OCI-LY7 (cell line): ENCODE results near the gene ADAMTS20. TPM values are rescaled to one million over a fixed set of nuclear protein-coding genes. Genes with fewer than 3 reads are reported as not detected.

Experiments
- BruUV-seq: library from RNA; stranded (reverse); fragments of 400-500 nt; replicated peaks from 2 replicates; lab custom pipeline; 2021; lab: Mats Ljungman, UMichigan
- CTCF ChIA-PET: fragments of 300-600 bp; sonication (Branson Sonifier 250); formaldehyde crosslinking; loops from one replicate; lab custom pipeline; 2022; ENCODE audit warnings: antibody characterized with exemption; ENCODE audit not compliant: unreplicated experiment; lab: Charles Lee
- POLR2A ChIA-PET: fragments of 300-600 bp; sonication (Branson Sonifier 250); formaldehyde crosslinking; loops from one replicate; lab custom pipeline; 2022; ENCODE audit warnings: antibody characterized with exemption; lab: Charles Lee
- DNase-seq: peaks from one replicate; pipeline ENCODE4 v3.0.0-alpha.2; 2015; ENCODE audit warnings: low spot score
- H2AFZ ChIP-seq: fragments of 200-600 bp; sonication (generic), shearing (Covaris generic); 2 replicates; pipeline ENCODE4 v1.6.1; 2014; ENCODE audit warnings: mild to moderate bottlenecking, antibody characterized with exemption, low read length, moderate library complexity
- H3K27ac ChIP-seq: fragments of 200-600 bp; sonication (generic); 2 replicates; pipeline ENCODE4 v1.5.1; 2014; ENCODE audit warnings: mixed run types, low read depth, mild to moderate bottlenecking, moderate library complexity, low read length, inconsistent platforms; ENCODE audit not compliant: poor library complexity, severe bottlenecking
- H3K36me3 ChIP-seq: fragments of 200-600 bp; sonication (generic); 2 replicates; pipeline ENCODE4 v1.6.1; 2014; ENCODE audit warnings: mild to moderate bottlenecking, antibody characterized with exemption, low read length, moderate library complexity, mixed read lengths; ENCODE audit not compliant: insufficient read depth
- H3K4me1 ChIP-seq: fragments of 200-600 bp; sonication (generic); 2 replicates; pipeline ENCODE4 v1.5.1; 2014; ENCODE audit warnings: mild to moderate bottlenecking, low read length; ENCODE audit not compliant: insufficient read depth, poor library complexity, severe bottlenecking
- H3K4me2 ChIP-seq: fragments of 200-600 bp; sonication (generic); 2 replicates; pipeline ENCODE4 v1.6.1; 2014; ENCODE audit warnings: mild to moderate bottlenecking, low read length
- H3K4me3 ChIP-seq: fragments of 200-600 bp; sonication (generic); 2 replicates; pipeline ENCODE4 v1.5.1; 2014; ENCODE audit warnings: mild to moderate bottlenecking, low read depth, low read length; ENCODE audit not compliant: poor library complexity, severe bottlenecking
- H3K79me2 ChIP-seq: fragments of 200-600 bp; sonication (generic); 2 replicates; pipeline ENCODE4 v1.6.1; 2016; ENCODE audit warnings: low read depth, mild to moderate bottlenecking, low read length, moderate library complexity, mixed read lengths; ENCODE audit not compliant: insufficient read depth
- H3K9me2 ChIP-seq: fragments of 200-600 bp; sonication (generic); 2 replicates; pipeline ENCODE4 v1.6.1; 2016; ENCODE audit warnings: mild to moderate bottlenecking, low read length, mixed read lengths; ENCODE audit not compliant: insufficient read depth
- H3K9me3 ChIP-seq: fragments of 200-600 bp; sonication (generic); 2 replicates; pipeline ENCODE4 v1.6.1; 2014; ENCODE audit warnings: mild to moderate bottlenecking, mixed run types, low read length, mixed read lengths
- H4K20me1 ChIP-seq: fragments of 200-600 bp; sonication (generic); 2 replicates; pipeline ENCODE4 v1.6.1; 2014; ENCODE audit warnings: mild to moderate bottlenecking, antibody characterized with exemption, low read length, moderate library complexity, mixed read lengths; ENCODE audit not compliant: insufficient read depth
- CTCF ChIP-seq: fragments of 200-600 bp; sonication (generic); conservative IDR thresholded peaks from 2 replicates; pipeline ENCODE4 v1.5.1; 2014; ENCODE audit warnings: mild to moderate bottlenecking, antibody characterized with exemption, low read length, moderate library complexity, mixed read lengths
- EZH2phosphoT487 ChIP-seq: fragments of 200-600 bp; sonication (generic); IDR thresholded peaks from 2 replicates; pipeline ENCODE4 v1.6.1; 2018; ENCODE audit warnings: low read depth, borderline replicate concordance, mild to moderate bottlenecking, mixed run types, antibody characterized with exemption, low read length, moderate library complexity, mixed read lengths
- intact Hi-C: fragments of 100-400 bp; cut with micrococcal nuclease; formaldehyde crosslinking; loops from one replicate; pipeline ENCODE4 v1.10.0; 2022; ENCODE audit not compliant: unreplicated experiment
- total RNA-seq, 2 experiments: library from RNA; depleted of rRNA in 1 of 2; stranded (reverse); fragments of >200 nt in 1 of 2; shearing (Covaris generic) in 1 of 2; gene quantifications; 2 replicates each; pipeline ENCODE4 v1.2.3, GENCODE V29; 2014 to 2022

ADAMTS20 gene
- total RNA-seq, 2 experiments from 2014 or later: not detected

GRCh38 chr12:43444940-43445564 lies 107.0 kb downstream of the ADAMTS20 start:
- Histone ChIP-seq H3K27ac (no peak overlapping the region), H4K20me1 (no peaks in the 10 kb centered on the region), H3K4me1 (no peaks in the 10 kb centered on the region), H3K36me3 (no peaks in the 10 kb centered on the region), H3K4me3 (no peak overlapping the region), H3K9me2 (no peaks in the 10 kb centered on the region), H3K79me2 (no peaks in the 10 kb centered on the region), H3K4me2 (no peak overlapping the region), H3K9me3 (no peaks in the 10 kb centered on the region), H2AFZ (no peak overlapping the region)
- DNase-seq: peak; percentile 57
- CTCF ChIA-PET: no interaction called here
- no TSS peak for BruUV-seq
- intact Hi-C loops: loop anchor here (5.0 kb wide), 1 partner anchor 437 kb away; no protein-coding TSS in a partner anchor
- TF ChIP-seq CTCF: peak; percentile 91
- no peak for TF ChIP-seq EZH2phosphoT487
- POLR2A ChIA-PET: no interaction called here

GRCh38 chr12:43436597-43436996 lies 115.4 kb downstream of the ADAMTS20 start:
- no TSS peak for BruUV-seq
- CTCF ChIA-PET: no interaction called here
- H3K4me3 ChIP-seq: no peak overlapping the region
- no peaks in the 10 kb centered on the region for H4K20me1 ChIP-seq
- no peaks in the 10 kb centered on the region for H3K4me1 ChIP-seq
- intact Hi-C loops: no loop called here
- no peaks in the 10 kb centered on the region for H3K9me3 ChIP-seq
- H2AFZ ChIP-seq: no peak overlapping the region
- H3K79me2 ChIP-seq: no peaks in the 10 kb centered on the region
- H3K36me3 ChIP-seq: no peaks in the 10 kb centered on the region
- TF ChIP-seq CTCF: no peak
- TF ChIP-seq EZH2phosphoT487: no peak
- POLR2A ChIA-PET: interaction anchor here (0.6 kb wide), 1 partner anchor 28 kb away, joined by 3 read pairs; no protein-coding TSS in a partner anchor
- no peak overlapping the region for H3K4me2 ChIP-seq
- no peak for DNase-seq
- no peaks in the 10 kb centered on the region for H3K9me2 ChIP-seq
- no peak overlapping the region for H3K27ac ChIP-seq

GRCh38 chr12:43434614-43435013 lies 117.4 kb downstream of the ADAMTS20 start:
- no peak overlapping the region for H2AFZ ChIP-seq

More at GRCh38 chr12:43434614-43435013, 117.4 kb downstream of the ADAMTS20 start:
- Histone ChIP-seq H3K9me2 (no peaks in the 10 kb centered on the region), H4K20me1 (no peaks in the 10 kb centered on the region), H3K9me3 (no peaks in the 10 kb centered on the region), H3K4me2 (no peak overlapping the region), H3K79me2 (no peaks in the 10 kb centered on the region), H3K36me3 (no peaks in the 10 kb centered on the region), H3K27ac (no peak overlapping the region), H3K4me1 (no peaks in the 10 kb centered on the region), H3K4me3 (no peak overlapping the region)
- TF ChIP-seq EZH2phosphoT487 (no peak), CTCF (no peak)
- ChIA-PET CTCF (no interaction called here), POLR2A (interaction anchor here (0.6 kb wide), 2 partner anchors 11 to 22 kb away, joined by 3 to 5 read pairs; no protein-coding TSS in a partner anchor)
- intact Hi-C loops: no loop called here
- no peak for DNase-seq
- BruUV-seq: no TSS peak
